GM19043 (cell line): ENCODE results near the gene AGRN.

Experiments used
- ATAC-seq: cut with Tn5 transposase; IDR thresholded peaks from one replicate; pipeline ENCODE4 v1.9.1; 2021; ENCODE audit warnings: low read depth; ENCODE audit not compliant: unreplicated experiment

AGRN gene

GRCh38 chr1:1033731-1034438 is 14.0 kb downstream of the AGRN start:
- no peak for ATAC-seq

- ATAC-seq = no peak
Measured at GRCh38 chr1:1034439-1034781, 14.5 kb downstream of the AGRN start.

- no peak for ATAC-seq
Measured at GRCh38 chr1:1035291-1035943, 15.5 kb downstream of the AGRN start.

- no peak for ATAC-seq
Measured at GRCh38 chr1:1037366-1038327, 17.7 kb downstream of the AGRN start.

- no peak for ATAC-seq
Measured at GRCh38 chr1:1038694-1039093, 18.8 kb downstream of the AGRN start.

- ATAC-seq = no peak
Measured at GRCh38 chr1:1039145-1039910, 19.4 kb downstream of the AGRN start.

GRCh38 chr1:1040004-1040991 is 20.4 kb downstream of the AGRN start:
- ATAC-seq = peak; percentile 44

- no peak for ATAC-seq
Measured at GRCh38 chr1:1041092-1041523, 21.2 kb downstream of the AGRN start.

GRCh38 chr1:1041873-1042272 is 22.0 kb downstream of the AGRN start:
- ATAC-seq = no peak

GRCh38 chr1:1042835-1043234 is 22.9 kb downstream of the AGRN start:
- ATAC-seq = no peak

- ATAC-seq = no peak
Measured at GRCh38 chr1:1043411-1043810, 23.5 kb downstream of the AGRN start.

GRCh38 chr1:1043921-1044320 is 24.0 kb downstream of the AGRN start:
- ATAC-seq = no peak

GRCh38 chr1:1044455-1045078 is 24.6 kb downstream of the AGRN start:
- ATAC-seq = no peak

GRCh38 chr1:1045129-1045528 is 25.2 kb downstream of the AGRN start:
- ATAC-seq = no peak

- no peak for ATAC-seq
Measured at GRCh38 chr1:1046243-1046642, 26.3 kb downstream of the AGRN start.

GRCh38 chr1:1046767-1047166 is 26.8 kb downstream of the AGRN start:
- no peak for ATAC-seq

GRCh38 chr1:1047407-1047806 is 27.5 kb downstream of the AGRN start:
- no peak for ATAC-seq

- no peak for ATAC-seq
Measured at GRCh38 chr1:1047963-1048362, 28.0 kb downstream of the AGRN start.

GRCh38 chr1:1048765-1049164 is 28.8 kb downstream of the AGRN start:
- ATAC-seq = no peak
